A673 (cell line): ENCODE results near the gene KDM3B.

Source experiments
- CTCF ChIP-seq: fragments of 300-800, 200-600 bp; sonication (generic); conservative IDR thresholded peaks from 2 replicates; pipeline ENCODE4 v1.5.1; 2017; ENCODE audit warnings: low read depth, mild to moderate bottlenecking, antibody characterized with exemption, low read length, moderate library complexity, mixed read lengths
- EZH2 ChIP-seq: fragments of 200-600 bp; sonication (generic); IDR thresholded peaks from 2 replicates; pipeline ENCODE4 v1.6.1; 2017; ENCODE audit warnings: borderline replicate concordance, low read depth, mild to moderate bottlenecking, mixed read lengths, antibody characterized with exemption, low read length; ENCODE audit not compliant: poor library complexity, severe bottlenecking

GRCh38 chr5:138465261-138466124 is 113.0 kb downstream of the KDM3B start, which contains the start of gene EGR1:
- TF ChIP-seq CTCF (no peak), EZH2 (no peak)
